ENCODE measurements around the gene FHIP1A.

DNA sequence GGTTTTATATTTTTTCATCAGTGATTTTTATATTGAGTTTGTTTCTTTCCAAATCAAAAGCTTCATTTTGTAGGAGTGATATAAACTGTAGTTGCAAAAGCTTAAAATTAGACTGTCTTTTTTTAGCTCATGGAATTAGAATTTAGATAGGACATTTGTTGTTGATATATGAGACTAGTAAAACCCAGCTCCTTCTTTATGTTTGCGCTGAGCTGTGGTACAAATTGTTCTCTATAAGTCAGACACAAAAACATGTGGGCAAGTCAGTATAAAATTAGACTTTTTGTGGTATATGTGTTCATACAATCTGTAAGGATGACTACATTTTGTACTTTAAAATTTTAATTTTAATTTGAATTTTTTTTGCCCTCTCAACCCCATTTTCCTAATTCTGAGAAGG, 18.3 kb downstream of the FHIP1A start:
- TF ChIP-seq, protein P1, sequence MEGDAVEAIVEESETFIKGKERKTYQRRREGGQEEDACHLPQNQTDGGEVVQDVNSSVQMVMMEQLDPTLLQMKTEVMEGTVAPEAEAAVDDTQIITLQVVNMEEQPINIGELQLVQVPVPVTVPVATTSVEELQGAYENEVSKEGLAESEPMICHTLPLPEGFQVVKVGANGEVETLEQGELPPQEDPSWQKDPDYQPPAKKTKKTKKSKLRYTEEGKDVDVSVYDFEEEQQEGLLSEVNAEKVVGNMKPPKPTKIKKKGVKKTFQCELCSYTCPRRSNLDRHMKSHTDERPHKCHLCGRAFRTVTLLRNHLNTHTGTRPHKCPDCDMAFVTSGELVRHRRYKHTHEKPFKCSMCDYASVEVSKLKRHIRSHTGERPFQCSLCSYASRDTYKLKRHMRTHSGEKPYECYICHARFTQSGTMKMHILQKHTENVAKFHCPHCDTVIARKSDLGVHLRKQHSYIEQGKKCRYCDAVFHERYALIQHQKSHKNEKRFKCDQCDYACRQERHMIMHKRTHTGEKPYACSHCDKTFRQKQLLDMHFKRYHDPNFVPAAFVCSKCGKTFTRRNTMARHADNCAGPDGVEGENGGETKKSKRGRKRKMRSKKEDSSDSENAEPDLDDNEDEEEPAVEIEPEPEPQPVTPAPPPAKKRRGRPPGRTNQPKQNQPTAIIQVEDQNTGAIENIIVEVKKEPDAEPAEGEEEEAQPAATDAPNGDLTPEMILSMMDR (IDR thresholded peaks at IDR 0.05; ENCODE audit: low read depth, low read length): no peak
- TF ChIP-seq EZH2phosphoT487 (IDR thresholded peaks at IDR 0.05; ENCODE audit: low read depth): no peak
